Heart left ventricle (tissue), 13 donors: ENCODE data around the gene CELA3B.

Experiments
- POLR2A ChIP-seq, 2 donors: fragments of 450-650 bp; IDR thresholded peaks; one replicate each; pipeline ENCODE4 v1.6.1; 2017; ENCODE audit warnings: antibody characterized with exemption in 2 of 2, mild to moderate bottlenecking in 2 of 2, moderate library complexity in 2 of 2
- TF ChIP-seq, protein P1 (sequence below), 12 donors: fragments of 200-600 bp; sonication (generic) in 4 of 12; IDR thresholded peaks; one replicate each; pipeline versions ENCODE4 v1.5.0 to v1.8.0; 2018 to 2022; ENCODE audit warnings: antibody characterized with exemption in 12 of 12, mild to moderate bottlenecking in 5 of 12
- donor health status: ischemic (EF 13 %, LVEDD 7.1; RV severe dilation, severe dysfunction).
- donor health status: DM: no; HTN: yes; CAD: no.
- donor health status: DM: no; HTN: no; CAD: no.
- donor health status: ischemic (EF 25% LVEDD 6.9; RV normal size, moderate dysfunction).
- donor health status: ischemic (EF 25% LVEDD 5.7; RV mildly dilated, moderate dysfunction).
- donor health status: ischemic (EF 35%, LVEDD 5.7; RV mildly dilated, moderate dysfunction).
- donor health status: nonischemic (EF 11% LVEDD 7.7; RV severe dilation, severe dysfunction).
- donor health status: DM: yes; HTN: yes; CAD: no.
- donor health status: PGD.
- donor health status: ischemic (EF 29% LVEDD 5.4; RV normal size, mild dysfunction).
- donor health status: nonischemic (EF 23%, LVEDD 6.1; RV moderate dilation, normal function).

GRCh38 chr1:21930080-21930571, 46.7 kb upstream of the CELA3B start:
- TF ChIP-seq, protein P1, sequence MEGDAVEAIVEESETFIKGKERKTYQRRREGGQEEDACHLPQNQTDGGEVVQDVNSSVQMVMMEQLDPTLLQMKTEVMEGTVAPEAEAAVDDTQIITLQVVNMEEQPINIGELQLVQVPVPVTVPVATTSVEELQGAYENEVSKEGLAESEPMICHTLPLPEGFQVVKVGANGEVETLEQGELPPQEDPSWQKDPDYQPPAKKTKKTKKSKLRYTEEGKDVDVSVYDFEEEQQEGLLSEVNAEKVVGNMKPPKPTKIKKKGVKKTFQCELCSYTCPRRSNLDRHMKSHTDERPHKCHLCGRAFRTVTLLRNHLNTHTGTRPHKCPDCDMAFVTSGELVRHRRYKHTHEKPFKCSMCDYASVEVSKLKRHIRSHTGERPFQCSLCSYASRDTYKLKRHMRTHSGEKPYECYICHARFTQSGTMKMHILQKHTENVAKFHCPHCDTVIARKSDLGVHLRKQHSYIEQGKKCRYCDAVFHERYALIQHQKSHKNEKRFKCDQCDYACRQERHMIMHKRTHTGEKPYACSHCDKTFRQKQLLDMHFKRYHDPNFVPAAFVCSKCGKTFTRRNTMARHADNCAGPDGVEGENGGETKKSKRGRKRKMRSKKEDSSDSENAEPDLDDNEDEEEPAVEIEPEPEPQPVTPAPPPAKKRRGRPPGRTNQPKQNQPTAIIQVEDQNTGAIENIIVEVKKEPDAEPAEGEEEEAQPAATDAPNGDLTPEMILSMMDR (IDR thresholded peaks at IDR 0.05): no peak
- TF ChIP-seq POLR2A (IDR thresholded peaks at IDR 0.05): no peak
